Right hindlimb (tissue), 1 donor: ENCODE results near the gene TBC1D2B.
"Not testable (repeated sequence)": the region's sequence is repeated elsewhere in the genome, so short reads cannot be mapped to it uniquely, and the experiment has no call there.

Experiments used
- DNase-seq: peaks from one replicate; pipeline ENCODE4 v3.0.0-alpha.2; 2018

The TBC1D2B gene

GRCh38 chr15:77985031-77985930 lies 92.2 kb downstream of the TBC1D2B start:
- DNase-seq: no peak

- no peak for DNase-seq
These were observed 93.1 kb downstream of the TBC1D2B start for GRCh38 chr15:77984446-77984861.

GRCh38 chr15:77983708-77984445 lies 93.6 kb downstream of the TBC1D2B start:
- DNase-seq: peak; percentile 29

GRCh38 chr15:77983091-77983707 lies 94.3 kb downstream of the TBC1D2B start:
- no peak for DNase-seq

- DNase-seq: no peak
These were observed 95.4 kb downstream of the TBC1D2B start for GRCh38 chr15:77982127-77982490.

GRCh38 chr15:77981281-77982126 lies 96.0 kb downstream of the TBC1D2B start:
- no peak for DNase-seq

- not testable (repeated sequence) for DNase-seq
These were observed 96.8 kb downstream of the TBC1D2B start for GRCh38 chr15:77980674-77981073.

GRCh38 chr15:77980098-77980497 lies 97.4 kb downstream of the TBC1D2B start:
- no peak for DNase-seq

- peak; percentile 20 for DNase-seq
These were observed 98.4 kb downstream of the TBC1D2B start for GRCh38 chr15:77979157-77979556.

GRCh38 chr15:77978759-77979145 lies 98.8 kb downstream of the TBC1D2B start:
- not testable (repeated sequence) for DNase-seq

GRCh38 chr15:77977903-77978758 lies 99.4 kb downstream of the TBC1D2B start:
- DNase-seq: not testable (repeated sequence)

GRCh38 chr15:77976760-77977525 lies 100.6 kb downstream of the TBC1D2B start:
- DNase-seq: not testable (repeated sequence)

GRCh38 chr15:77976095-77976450 lies 101.4 kb downstream of the TBC1D2B start:
- DNase-seq: not testable (repeated sequence)

- peak; percentile 49 for DNase-seq
These were observed 102.0 kb downstream of the TBC1D2B start for GRCh38 chr15:77975332-77976094.

GRCh38 chr15:77974416-77975331 lies 102.8 kb downstream of the TBC1D2B start:
- peak; percentile 24 for DNase-seq

GRCh38 chr15:77974098-77974414 lies 103.5 kb downstream of the TBC1D2B start:
- peak; percentile 69 for DNase-seq

GRCh38 chr15:77973273-77974097 lies 104.0 kb downstream of the TBC1D2B start:
- DNase-seq: not testable (repeated sequence)

- DNase-seq: not testable (repeated sequence)
These were observed 104.8 kb downstream of the TBC1D2B start for GRCh38 chr15:77972706-77973105.
